ENCODE measurements around the gene TNXB. TPM values are rescaled to one million over a fixed set of nuclear protein-coding genes. Genes with fewer than 3 reads are reported as not detected.
"Not testable (repeated sequence)": the region's sequence is repeated elsewhere in the genome, so short reads cannot be mapped to it uniquely, and the experiment has no call there.

TNXB gene
- total RNA-seq, 2 donors from 2014 or later = 10.1 to 30.4 TPM

GRCh38 chr6:32118782-32119628 lies 9.9 kb upstream of the TNXB start:
- Mint-ChIP-seq H3K27ac (no peak overlapping the region), H3K9me3 (no peaks in the 10 kb centered on the region), H3K36me3 (peaks cover under 1 to 5% of the 10 kb centered on the region in 2 donors)
- DNase-seq (ENCODE audit: low spot score in 2 of 2) (peak; percentile 76), ATAC-seq (peak; percentile 85 to 90)

- Mint-ChIP-seq H3K9me3 (no peaks in the 10 kb centered on the region), H3K36me3 (peaks cover 0 to 5% of the 10 kb centered on the region in 2 donors), H3K27ac (no peak overlapping the region)
- DNase-seq (ENCODE audit: low spot score in 2 of 2) (no peak), ATAC-seq (no peak)
Measured at GRCh38 chr6:32117461-32117860, 8.3 kb upstream of the TNXB start.

- H3K9me3 Mint-ChIP-seq = no peaks in the 10 kb centered on the region
- no peak overlapping the region for H3K27ac Mint-ChIP-seq
- no peak for ATAC-seq
- peaks cover 0 to under 1% of the 10 kb centered on the region in 2 donors for H3K36me3 Mint-ChIP-seq
- no peak for DNase-seq (ENCODE audit: low spot score in 2 of 2)
Measured at GRCh38 chr6:32116674-32117073, 7.5 kb upstream of the TNXB start.

GRCh38 chr6:32115623-32116022 lies 6.5 kb upstream of the TNXB start:
- Mint-ChIP-seq H3K27ac (peak overlapping the region in 1 of 2 donors; percentile 32), H3K36me3 (no peaks in the 10 kb centered on the region), H3K9me3 (no peaks in the 10 kb centered on the region)
- ATAC-seq = no peak
- no peak for DNase-seq (ENCODE audit: low spot score in 2 of 2)

- no peak for ATAC-seq
- H3K36me3 Mint-ChIP-seq = no peaks in the 10 kb centered on the region
- H3K27ac Mint-ChIP-seq = peak overlapping the region in 1 of 2 donors; percentile 76
- no peak for DNase-seq (ENCODE audit: low spot score in 2 of 2)
- no peaks in the 10 kb centered on the region for H3K9me3 Mint-ChIP-seq
Measured at GRCh38 chr6:32114796-32115195, 5.7 kb upstream of the TNXB start.

- H3K27ac Mint-ChIP-seq = peak overlapping the region in 1 of 2 donors; percentile 16
- DNase-seq (ENCODE audit: low spot score in 2 of 2) (no peak), ATAC-seq (no peak)
- H3K9me3 Mint-ChIP-seq = no peaks in the 10 kb centered on the region
- H3K36me3 Mint-ChIP-seq = no peaks in the 10 kb centered on the region
Measured at GRCh38 chr6:32113386-32114352, 4.5 kb upstream of the TNXB start.

- no peak for DNase-seq (ENCODE audit: low spot score in 2 of 2)
- no peaks in the 10 kb centered on the region for H3K9me3 Mint-ChIP-seq
- no peak for ATAC-seq
- H3K27ac Mint-ChIP-seq = peak overlapping the region in 1 of 2 donors; percentile 16
- H3K36me3 Mint-ChIP-seq = no peaks in the 10 kb centered on the region
Measured at GRCh38 chr6:32112431-32112980, 3.4 kb upstream of the TNXB start.

- no peaks in the 10 kb centered on the region for H3K9me3 Mint-ChIP-seq
- no peak for ATAC-seq
- no peak for DNase-seq (ENCODE audit: low spot score in 2 of 2)
- peak overlapping the region in 1 of 2 donors; percentile 25 for H3K27ac Mint-ChIP-seq
- H3K36me3 Mint-ChIP-seq = no peaks in the 10 kb centered on the region
Measured at GRCh38 chr6:32111424-32112066, 2.4 kb upstream of the TNXB start.

- DNase-seq (ENCODE audit: low spot score in 2 of 2) (no peak), ATAC-seq (no peak)
- H3K27ac Mint-ChIP-seq = no peak overlapping the region
- H3K36me3 Mint-ChIP-seq = no peaks in the 10 kb centered on the region
- no peaks in the 10 kb centered on the region for H3K9me3 Mint-ChIP-seq
Measured at GRCh38 chr6:32110632-32111031, 1.5 kb upstream of the TNXB start.

- no peaks in the 10 kb centered on the region for H3K36me3 Mint-ChIP-seq
- ATAC-seq (no peak), DNase-seq (ENCODE audit: low spot score in 2 of 2) (no peak)
- no peaks in the 10 kb centered on the region for H3K9me3 Mint-ChIP-seq
- H3K27ac Mint-ChIP-seq = peak overlapping the region in 1 of 2 donors; percentile 44
Measured at GRCh38 chr6:32109765-32110160, 625 bp upstream of the TNXB start.

GRCh38 chr6:32108727-32109113 lies 418 bp downstream of the TNXB start:
- no peaks in the 10 kb centered on the region for H3K36me3 Mint-ChIP-seq
- DNase-seq (ENCODE audit: low spot score in 2 of 2) = no peak
- peak; percentile 4 to 14 for ATAC-seq
- no peaks in the 10 kb centered on the region for H3K9me3 Mint-ChIP-seq
- peak overlapping the region in 1 of 2 donors; percentile 80 for H3K27ac Mint-ChIP-seq

- no peaks in the 10 kb centered on the region for H3K9me3 Mint-ChIP-seq
- H3K27ac Mint-ChIP-seq = peak overlapping the region in 1 of 2 donors; percentile 80
- ATAC-seq (peak; percentile 25 to 34), DNase-seq (ENCODE audit: low spot score in 2 of 2) (no peak)
- no peaks in the 10 kb centered on the region for H3K36me3 Mint-ChIP-seq
Measured at GRCh38 chr6:32108094-32108627, 977 bp downstream of the TNXB start.

GRCh38 chr6:32107406-32107805 lies 1.7 kb downstream of the TNXB start:
- no peaks in the 10 kb centered on the region for H3K36me3 Mint-ChIP-seq
- H3K9me3 Mint-ChIP-seq = no peaks in the 10 kb centered on the region
- ATAC-seq (peak in 1 of 2 donors; percentile 19), DNase-seq (ENCODE audit: low spot score in 2 of 2) (no peak)
- no peak overlapping the region for H3K27ac Mint-ChIP-seq

GRCh38 chr6:32105433-32105832 lies 3.7 kb downstream of the TNXB start:
- Mint-ChIP-seq H3K36me3 (no peaks in the 10 kb centered on the region), H3K27ac (no peak overlapping the region)

GRCh38 chr6:32102255-32102654 lies 6.9 kb downstream of the TNXB start:
- H3K36me3 Mint-ChIP-seq = no peaks in the 10 kb centered on the region
- DNase-seq (ENCODE audit: low spot score in 2 of 2) (no peak), ATAC-seq (no peak)
- no peak overlapping the region for H3K27ac Mint-ChIP-seq
- no peaks in the 10 kb centered on the region for H3K9me3 Mint-ChIP-seq

More at GRCh38 chr6:32105433-32105832, 3.7 kb downstream of the TNXB start:
- ATAC-seq = no peak
- DNase-seq (ENCODE audit: low spot score in 2 of 2) = no peak
- H3K9me3 Mint-ChIP-seq = no peaks in the 10 kb centered on the region

- H3K27ac Mint-ChIP-seq; ATAC-seq; H3K36me3 Mint-ChIP-seq; H3K9me3 Mint-ChIP-seq; DNase-seq (ENCODE audit: low spot score in 2 of 2): not testable (repeated sequence)
Measured at GRCh38 chr6:32100251-32100650, 8.9 kb downstream of the TNXB start.
